GM12892 (cell line): Measurements from ENCODE around the gene HELZ2.

Experiments
- POLR2A ChIP-seq: IDR thresholded peaks from 2 replicates; pipeline ENCODE4 v1.6.1; 2011; ENCODE audit warnings: low read depth, low read length, control low read depth
- POLR2AphosphoS5 ChIP-seq: IDR thresholded peaks from 2 replicates; pipeline ENCODE4 v1.6.1; 2011; ENCODE audit warnings: low read depth, low read length, control low read depth
- TAF1 ChIP-seq: IDR thresholded peaks from 2 replicates; pipeline ENCODE4 v1.6.1; 2011; ENCODE audit warnings: low read depth, mild to moderate bottlenecking, control low read depth, low read length, borderline replicate concordance

GRCh38 chr20:63612276-63612931 lies 38.4 kb upstream of the HELZ2 start:
- TF ChIP-seq POLR2A (no peak), POLR2AphosphoS5 (no peak), TAF1 (no peak)
